OCI-LY1 (cell line): ENCODE data around the gene FERMT1.

Experiments used
- H2AFZ ChIP-seq: fragments of 200-600 bp; sonication (generic), shearing (Covaris generic); 2 replicates; pipeline ENCODE4 v1.6.0; 2014; ENCODE audit warnings: antibody characterized with exemption, mild to moderate bottlenecking, low read length
- H3F3A ChIP-seq: fragments of 200-600 bp; sonication (generic), shearing (Covaris generic); 2 replicates; pipeline ENCODE4 v1.6.0; 2014; ENCODE audit warnings: mild to moderate bottlenecking, antibody characterized with exemption, low read length, moderate library complexity; ENCODE audit not compliant: insufficient read depth
- H3K27ac ChIP-seq: fragments of 200-600 bp; sonication (generic); 2 replicates; pipeline ENCODE4 v1.5.1; 2014; ENCODE audit warnings: low read length, mixed run types, mild to moderate bottlenecking, low read depth; ENCODE audit not compliant: poor library complexity, severe bottlenecking
- H3K27me3 ChIP-seq: fragments of 200-600 bp; sonication (generic); 2 replicates; pipeline ENCODE4 v1.6.0; 2014; ENCODE audit warnings: antibody characterized with exemption, mild to moderate bottlenecking, low read length, moderate library complexity; ENCODE audit not compliant: insufficient read depth
- H3K36me3 ChIP-seq: fragments of 200-600 bp; sonication (generic); 2 replicates; pipeline ENCODE4 v1.6.1; 2014; ENCODE audit warnings: mild to moderate bottlenecking, antibody characterized with exemption, low read length, moderate library complexity, mixed read lengths; ENCODE audit not compliant: insufficient read depth
- H3K4me1 ChIP-seq: fragments of 200-600 bp; sonication (generic); 2 replicates; pipeline ENCODE4 v1.5.1; 2014; ENCODE audit warnings: mild to moderate bottlenecking, low read length, moderate library complexity; ENCODE audit not compliant: insufficient read depth, severe bottlenecking
- H3K4me2 ChIP-seq: fragments of 200-600 bp; sonication (generic), shearing (Covaris generic); 2 replicates; pipeline ENCODE4 v1.6.1; 2014; ENCODE audit warnings: low read length
- H3K4me3 ChIP-seq: fragments of 200-600 bp; sonication (generic); 2 replicates; pipeline ENCODE4 v1.5.1; 2014; ENCODE audit warnings: low read length, low read depth, mild to moderate bottlenecking, mixed read lengths; ENCODE audit not compliant: poor library complexity, severe bottlenecking
- H3K79me2 ChIP-seq: fragments of 200-600 bp; shearing (Covaris generic); 2 replicates; pipeline ENCODE4 v1.6.1; 2016; ENCODE audit warnings: mixed run types, low read length, mixed read lengths; ENCODE audit not compliant: insufficient read depth
- H3K9ac ChIP-seq: fragments of 200-600 bp; sonication (generic), shearing (Covaris generic); 2 replicates; pipeline ENCODE4 v1.6.1; 2014; ENCODE audit warnings: mild to moderate bottlenecking, low read length, mixed read lengths
- H3K9me2 ChIP-seq: fragments of 200-600 bp; sonication (generic), shearing (Covaris generic); 2 replicates; pipeline ENCODE4 v1.6.1; 2014; ENCODE audit warnings: low read depth, mild to moderate bottlenecking, low read length, mixed read lengths
- H3K9me3 ChIP-seq: fragments of 200-600 bp; shearing (Covaris generic); 2 replicates; pipeline ENCODE4 v1.6.1; 2014; ENCODE audit warnings: low read length, mixed read lengths
- H4K20me1 ChIP-seq: fragments of 200-600 bp; sonication (generic), shearing (Covaris generic); 2 replicates; pipeline ENCODE4 v1.6.0; 2016; ENCODE audit warnings: mild to moderate bottlenecking, low read length; ENCODE audit not compliant: insufficient read depth
- EZH2 ChIP-seq: fragments of 200-600 bp; sonication (generic), shearing (Covaris generic); IDR thresholded peaks from 2 replicates; pipeline ENCODE4 v1.8.0; 2017; ENCODE audit warnings: borderline replicate concordance, mixed run types, mild to moderate bottlenecking, antibody characterized with exemption, low read length, moderate library complexity, mixed read lengths
- TF ChIP-seq, protein P1 (sequence below): fragments of 200-600 bp; sonication (generic), shearing (Covaris generic); IDR thresholded peaks from 2 replicates; pipeline ENCODE4 v1.5.1; 2017; ENCODE audit warnings: mild to moderate bottlenecking, antibody characterized with exemption, low read length, moderate library complexity, mixed read lengths

FERMT1 gene

DNA sequence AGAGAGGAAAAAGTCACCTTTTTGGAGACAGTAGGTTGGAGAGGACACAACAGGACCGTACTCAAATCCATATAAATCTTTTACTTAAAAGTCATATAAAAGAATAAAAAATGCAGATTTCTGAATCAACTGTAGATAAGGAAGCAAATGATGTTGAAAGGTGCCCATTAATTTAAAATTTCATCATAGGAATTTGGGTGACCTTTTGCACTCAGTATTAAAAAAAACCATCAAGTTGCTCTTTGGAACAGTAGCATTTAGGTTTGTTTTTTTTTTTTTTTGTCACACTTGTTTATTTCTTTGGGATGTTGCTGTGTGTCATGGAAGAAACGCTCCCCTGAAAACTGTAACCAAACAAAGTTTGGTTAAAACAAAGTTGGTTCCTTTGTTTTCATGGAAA lies 48.0 kb downstream of the FERMT1 start:
- no peak overlapping the region for H3K4me3 ChIP-seq
- TF ChIP-seq, protein P1, sequence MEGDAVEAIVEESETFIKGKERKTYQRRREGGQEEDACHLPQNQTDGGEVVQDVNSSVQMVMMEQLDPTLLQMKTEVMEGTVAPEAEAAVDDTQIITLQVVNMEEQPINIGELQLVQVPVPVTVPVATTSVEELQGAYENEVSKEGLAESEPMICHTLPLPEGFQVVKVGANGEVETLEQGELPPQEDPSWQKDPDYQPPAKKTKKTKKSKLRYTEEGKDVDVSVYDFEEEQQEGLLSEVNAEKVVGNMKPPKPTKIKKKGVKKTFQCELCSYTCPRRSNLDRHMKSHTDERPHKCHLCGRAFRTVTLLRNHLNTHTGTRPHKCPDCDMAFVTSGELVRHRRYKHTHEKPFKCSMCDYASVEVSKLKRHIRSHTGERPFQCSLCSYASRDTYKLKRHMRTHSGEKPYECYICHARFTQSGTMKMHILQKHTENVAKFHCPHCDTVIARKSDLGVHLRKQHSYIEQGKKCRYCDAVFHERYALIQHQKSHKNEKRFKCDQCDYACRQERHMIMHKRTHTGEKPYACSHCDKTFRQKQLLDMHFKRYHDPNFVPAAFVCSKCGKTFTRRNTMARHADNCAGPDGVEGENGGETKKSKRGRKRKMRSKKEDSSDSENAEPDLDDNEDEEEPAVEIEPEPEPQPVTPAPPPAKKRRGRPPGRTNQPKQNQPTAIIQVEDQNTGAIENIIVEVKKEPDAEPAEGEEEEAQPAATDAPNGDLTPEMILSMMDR, result no peak
- TF ChIP-seq EZH2, result no peak
- no peaks in the 10 kb centered on the region for H3K4me1 ChIP-seq
- no peaks in the 10 kb centered on the region for H3K9me2 ChIP-seq
- H3K79me2 ChIP-seq, result no peaks in the 10 kb centered on the region
- H4K20me1 ChIP-seq, result no peaks in the 10 kb centered on the region
- no peak overlapping the region for H2AFZ ChIP-seq
- H3K4me2 ChIP-seq, result no peak overlapping the region
- H3K9ac ChIP-seq, result no peak overlapping the region
- H3K27ac ChIP-seq, result no peak overlapping the region
- H3K27me3 ChIP-seq, result peaks cover 5% of the 10 kb centered on the region; the same call in 1 of the 2 replicates
- no peaks in the 10 kb centered on the region for H3K9me3 ChIP-seq
- H3F3A ChIP-seq, result no peaks in the 10 kb centered on the region
- H3K36me3 ChIP-seq, result no peaks in the 10 kb centered on the region

GRCh38 chr20:6074145-6074561 lies 48.7 kb downstream of the FERMT1 start:
- no peak overlapping the region for H3K9ac ChIP-seq

DNA sequence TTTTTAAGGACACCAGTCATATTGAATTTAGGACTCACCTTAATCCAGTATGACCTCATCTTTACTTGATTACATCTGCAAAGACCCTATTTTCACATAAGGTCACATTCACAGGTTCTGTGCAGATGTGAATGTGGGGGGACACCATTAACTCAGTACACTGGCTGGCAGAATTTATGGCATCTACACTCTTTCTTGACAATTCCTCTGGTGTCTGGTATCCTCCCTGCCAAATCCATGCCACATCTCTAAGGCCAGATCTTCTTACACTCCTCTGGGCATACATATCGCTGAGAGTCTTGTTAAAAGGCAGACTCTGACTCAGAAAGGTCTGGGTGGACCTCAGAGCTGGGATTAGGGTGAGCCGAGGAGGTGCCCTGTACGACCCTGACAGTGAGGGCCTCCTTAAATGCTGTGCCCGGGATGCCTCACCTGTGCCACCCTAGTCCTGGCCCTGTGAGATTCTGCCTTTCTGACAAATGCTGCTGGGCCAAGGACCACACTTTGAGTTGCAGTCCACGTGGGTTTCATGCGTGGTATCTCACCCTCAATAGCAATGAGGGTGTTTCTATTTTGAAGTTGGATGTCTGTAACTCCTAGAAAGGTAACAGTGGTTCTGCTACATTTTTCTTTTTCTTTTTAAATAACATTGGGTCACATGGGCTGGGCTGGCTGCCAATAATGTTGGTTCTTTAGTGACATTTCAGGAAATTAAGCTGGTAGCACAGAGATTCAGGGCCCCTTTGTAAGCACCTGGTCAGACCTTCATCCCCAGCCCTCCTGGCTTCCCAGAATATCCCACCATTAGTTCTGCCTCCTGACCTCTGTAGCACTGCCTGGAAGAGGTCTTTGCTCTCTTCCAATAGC lies 51.8 kb downstream of the FERMT1 start:
- Histone ChIP-seq H3K4me1 (no peaks in the 10 kb centered on the region), H3K27ac (no peak overlapping the region)
- TF ChIP-seq, protein P1, result no peak
- no peak for TF ChIP-seq EZH2

More at GRCh38 chr20:6074145-6074561, 48.7 kb downstream of the FERMT1 start:
- Histone ChIP-seq H4K20me1 (no peaks in the 10 kb centered on the region), H3K27ac (no peak overlapping the region), H3K9me3 (no peaks in the 10 kb centered on the region), H3K79me2 (no peaks in the 10 kb centered on the region), H3K4me2 (no peak overlapping the region), H3K27me3 (peaks cover 3% of the 10 kb centered on the region; the same call in 1 of the 2 replicates), H3K4me1 (no peaks in the 10 kb centered on the region), H3F3A (no peaks in the 10 kb centered on the region), H2AFZ (no peak overlapping the region), H3K9me2 (no peaks in the 10 kb centered on the region), H3K4me3 (no peak overlapping the region), H3K36me3 (no peaks in the 10 kb centered on the region)
- TF ChIP-seq, protein P1, result peak; percentile 51
- TF ChIP-seq EZH2, result no peak

More for the DNA sequence above, 51.8 kb downstream of the FERMT1 start:
- H3K4me3 ChIP-seq, result no peak overlapping the region
- no peak overlapping the region for H2AFZ ChIP-seq
- H3K79me2 ChIP-seq, result no peaks in the 10 kb centered on the region
- H3K9me3 ChIP-seq, result no peaks in the 10 kb centered on the region
- H4K20me1 ChIP-seq, result no peaks in the 10 kb centered on the region
- no peak overlapping the region for H3K4me2 ChIP-seq
- H3K27me3 ChIP-seq, result no peaks in the 10 kb centered on the region; the same call in 1 of the 2 replicates
- no peaks in the 10 kb centered on the region for H3K36me3 ChIP-seq
- H3F3A ChIP-seq, result no peaks in the 10 kb centered on the region
- H3K9me2 ChIP-seq, result no peaks in the 10 kb centered on the region
- no peak overlapping the region for H3K9ac ChIP-seq
